22Rv1 (cell line): ENCODE data around the gene CUL7.

ENCODE experiments used
- ZFX ChIP-seq: fragments of 450-650 bp; IDR thresholded peaks from 2 replicates; pipeline ENCODE4 v1.6.1; 2017; ENCODE audit warnings: antibody characterized with exemption, borderline replicate concordance
- TF ChIP-seq, protein P1 (sequence below): fragments of 450-650 bp; IDR thresholded peaks from 2 replicates; pipeline ENCODE4 v1.5.1; 2017; ENCODE audit warnings: mild to moderate bottlenecking

DNA sequence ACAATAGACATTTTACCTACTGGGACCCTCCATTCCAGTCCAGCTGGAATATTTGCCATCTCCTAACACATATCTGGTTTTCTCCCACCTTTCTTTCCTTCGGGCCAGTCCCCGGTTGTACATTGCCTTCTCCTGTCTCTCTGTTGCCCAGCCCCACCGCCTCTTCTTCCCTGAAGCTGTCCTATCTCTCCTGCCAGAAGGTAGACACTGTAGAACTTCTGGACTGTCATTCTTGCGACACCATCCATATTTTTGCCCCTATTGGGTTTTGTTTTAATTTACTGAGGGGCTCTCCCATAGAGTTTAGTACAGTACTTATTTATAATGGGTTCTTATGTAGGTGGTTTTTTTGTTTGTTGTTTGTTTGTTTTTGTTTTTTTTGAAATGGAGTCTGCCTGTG lies 27.4 kb upstream of the CUL7 start:
- TF ChIP-seq, protein P1, sequence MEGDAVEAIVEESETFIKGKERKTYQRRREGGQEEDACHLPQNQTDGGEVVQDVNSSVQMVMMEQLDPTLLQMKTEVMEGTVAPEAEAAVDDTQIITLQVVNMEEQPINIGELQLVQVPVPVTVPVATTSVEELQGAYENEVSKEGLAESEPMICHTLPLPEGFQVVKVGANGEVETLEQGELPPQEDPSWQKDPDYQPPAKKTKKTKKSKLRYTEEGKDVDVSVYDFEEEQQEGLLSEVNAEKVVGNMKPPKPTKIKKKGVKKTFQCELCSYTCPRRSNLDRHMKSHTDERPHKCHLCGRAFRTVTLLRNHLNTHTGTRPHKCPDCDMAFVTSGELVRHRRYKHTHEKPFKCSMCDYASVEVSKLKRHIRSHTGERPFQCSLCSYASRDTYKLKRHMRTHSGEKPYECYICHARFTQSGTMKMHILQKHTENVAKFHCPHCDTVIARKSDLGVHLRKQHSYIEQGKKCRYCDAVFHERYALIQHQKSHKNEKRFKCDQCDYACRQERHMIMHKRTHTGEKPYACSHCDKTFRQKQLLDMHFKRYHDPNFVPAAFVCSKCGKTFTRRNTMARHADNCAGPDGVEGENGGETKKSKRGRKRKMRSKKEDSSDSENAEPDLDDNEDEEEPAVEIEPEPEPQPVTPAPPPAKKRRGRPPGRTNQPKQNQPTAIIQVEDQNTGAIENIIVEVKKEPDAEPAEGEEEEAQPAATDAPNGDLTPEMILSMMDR = no peak
- TF ChIP-seq ZFX = no peak
